HTR-8/SVneo (cell line): ENCODE results near the gene ADCY7.

Source experiments
- DNase-seq: peaks from one replicate; pipeline ENCODE4 v3.0.0; 2011; ENCODE audit warnings: low spot score, mixed read lengths; ENCODE audit not compliant: insufficient read length
- FAIRE-seq: peaks from 2 replicates; lab custom pipeline; 2011; peaks lifted over from hg19 to GRCh38; lab: Jason Lieb, UNC

Gene ADCY7

GRCh38 chr16:50265716-50266336, 525 bp upstream of the ADCY7 start:
- no peak for DNase-seq
- FAIRE-seq = no peak

GRCh38 chr16:50267151-50267631, 840 bp downstream of the ADCY7 start:
- DNase-seq (no peak), FAIRE-seq (no peak)

GRCh38 chr16:50267651-50268050, 1.3 kb downstream of the ADCY7 start:
- DNase-seq = no peak
- FAIRE-seq = no peak

- DNase-seq = no peak
- FAIRE-seq = no peak
These were observed 2.0 kb downstream of the ADCY7 start for GRCh38 chr16:50268352-50268751.

- DNase-seq = no peak
- FAIRE-seq = no peak
These were observed 2.8 kb downstream of the ADCY7 start for GRCh38 chr16:50269061-50269705.

- DNase-seq = no peak
- FAIRE-seq = no peak
These were observed 3.6 kb downstream of the ADCY7 start for GRCh38 chr16:50269769-50270509.

GRCh38 chr16:50270510-50271147, 4.3 kb downstream of the ADCY7 start:
- DNase-seq = no peak
- FAIRE-seq = no peak

GRCh38 chr16:50271148-50272041, 5.0 kb downstream of the ADCY7 start:
- no peak for FAIRE-seq

GRCh38 chr16:50272111-50272571, 5.8 kb downstream of the ADCY7 start:
- no peak for FAIRE-seq
- no peak for DNase-seq

More at GRCh38 chr16:50271148-50272041, 5.0 kb downstream of the ADCY7 start:
- DNase-seq = no peak

- no peak for FAIRE-seq
- DNase-seq = no peak
These were observed 6.5 kb downstream of the ADCY7 start for GRCh38 chr16:50272687-50273381.

- DNase-seq (no peak), FAIRE-seq (no peak)
These were observed 7.0 kb downstream of the ADCY7 start for GRCh38 chr16:50273382-50273690.

GRCh38 chr16:50273888-50274325, 7.6 kb downstream of the ADCY7 start:
- DNase-seq (no peak), FAIRE-seq (no peak)

GRCh38 chr16:50274326-50275097, 8.2 kb downstream of the ADCY7 start:
- DNase-seq (no peak), FAIRE-seq (no peak)

GRCh38 chr16:50275098-50275415, 8.7 kb downstream of the ADCY7 start:
- DNase-seq (no peak), FAIRE-seq (no peak)

- FAIRE-seq (no peak), DNase-seq (no peak)
These were observed 9.3 kb downstream of the ADCY7 start for GRCh38 chr16:50275428-50276325.

- no peak for FAIRE-seq
- DNase-seq = no peak
These were observed 9.9 kb downstream of the ADCY7 start for GRCh38 chr16:50276326-50276640.

- FAIRE-seq (no peak), DNase-seq (no peak)
These were observed 10.6 kb downstream of the ADCY7 start for GRCh38 chr16:50276801-50277555.
